ENCODE results near the gene AMPD2.

Gene AMPD2

DNA sequence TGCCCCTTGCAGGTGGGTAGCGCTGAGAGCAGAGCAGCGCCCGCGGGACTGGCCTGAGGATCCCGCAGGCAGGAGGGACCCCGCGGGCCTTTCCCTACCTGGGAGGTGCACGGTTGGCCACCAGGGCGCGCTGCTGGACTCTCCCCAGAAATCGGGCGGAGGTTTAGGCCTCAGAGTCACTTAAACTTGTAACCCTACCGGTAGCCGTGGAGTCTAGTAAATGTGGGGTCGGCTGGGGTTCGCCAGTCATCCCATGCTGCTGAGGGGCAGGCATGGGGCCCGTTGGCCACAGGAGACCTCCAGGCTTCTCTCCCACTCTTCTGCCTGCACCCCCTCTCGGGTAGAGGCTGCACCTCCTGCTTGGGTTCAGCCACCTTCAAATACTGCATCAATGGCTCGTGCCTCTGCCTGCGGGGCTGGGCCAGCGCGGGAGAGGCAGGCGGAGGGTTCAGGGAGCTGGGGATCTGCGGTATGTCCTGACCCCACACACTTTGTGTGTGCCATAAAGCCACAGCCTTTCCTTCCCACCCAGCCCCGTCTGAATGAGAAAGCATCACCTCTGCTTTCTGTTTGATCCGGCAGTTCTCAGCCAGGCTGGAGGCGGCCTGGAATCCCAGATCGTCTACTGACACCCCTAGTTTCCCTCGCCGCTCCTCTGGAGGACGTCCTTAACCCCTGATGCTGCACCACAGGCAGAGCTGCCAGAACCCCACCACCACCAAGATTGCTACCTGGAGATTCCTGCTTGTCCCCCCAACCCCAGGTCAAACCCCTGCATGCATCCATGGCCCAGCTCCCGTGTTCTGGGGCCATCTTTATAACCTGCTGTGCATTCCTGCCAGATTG, 24.0 kb downstream of the AMPD2 start:
- H3K36me3 ChIP-seq (ENCODE audit: control insufficient read depth, insufficient read depth, low read length) = no peaks in the 10 kb centered on the region
- H3K4me3 ChIP-seq (ENCODE audit: low read length) = no peak overlapping the region
- no peaks in the 10 kb centered on the region for H3K27me3 ChIP-seq (ENCODE audit: control insufficient read depth, insufficient read depth, low read length)
- peaks cover 31% of the 10 kb centered on the region for H3K4me1 ChIP-seq (ENCODE audit: control insufficient read depth, insufficient read depth, low read length)
- peak overlapping the region; percentile 16 for H3K9ac ChIP-seq (ENCODE audit: low read length)
- H3K9me3 ChIP-seq (ENCODE audit: control insufficient read depth, low read length) = no peaks in the 10 kb centered on the region

GRCh38 chr1:109644670-109645069, 25.0 kb downstream of the AMPD2 start:
- Histone ChIP-seq H3K9ac (ENCODE audit: low read length) (no peak overlapping the region), H3K36me3 (ENCODE audit: control insufficient read depth, insufficient read depth, low read length) (no peaks in the 10 kb centered on the region), H3K27me3 (ENCODE audit: control insufficient read depth, insufficient read depth, low read length) (no peaks in the 10 kb centered on the region), H3K4me1 (ENCODE audit: control insufficient read depth, insufficient read depth, low read length) (peaks cover 21% of the 10 kb centered on the region), H3K9me3 (ENCODE audit: control insufficient read depth, low read length) (no peaks in the 10 kb centered on the region), H3K4me3 (ENCODE audit: low read length) (no peak overlapping the region)

DNA sequence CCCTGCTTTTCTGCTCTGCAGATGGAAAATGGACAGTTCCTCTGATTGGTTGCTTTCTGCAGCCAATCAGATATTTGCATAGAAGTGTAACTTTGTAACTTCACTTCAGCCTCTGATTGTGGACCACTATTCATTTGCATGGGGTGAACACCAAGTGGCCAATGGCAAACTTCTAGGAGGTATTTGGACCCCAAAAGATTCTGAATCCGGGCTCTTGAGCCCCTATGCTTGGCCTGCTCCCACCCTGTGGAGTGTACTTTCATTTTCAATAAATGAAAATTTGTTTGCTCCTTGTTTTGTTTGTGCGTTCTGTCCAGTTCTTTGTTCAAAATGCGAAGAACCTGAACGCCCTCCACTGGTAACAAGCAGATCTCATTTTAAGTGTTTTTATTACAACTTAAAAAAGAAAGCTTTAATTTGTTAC, 29.9 kb downstream of the AMPD2 start:
- H3K36me3 ChIP-seq (ENCODE audit: control insufficient read depth, insufficient read depth, low read length) = no peaks in the 10 kb centered on the region
- peaks cover 3% of the 10 kb centered on the region for H3K4me1 ChIP-seq (ENCODE audit: control insufficient read depth, insufficient read depth, low read length)
- no peak overlapping the region for H3K4me3 ChIP-seq (ENCODE audit: low read length)
- H3K9me3 ChIP-seq (ENCODE audit: control insufficient read depth, low read length) = no peaks in the 10 kb centered on the region
- no peaks in the 10 kb centered on the region for H3K27me3 ChIP-seq (ENCODE audit: control insufficient read depth, insufficient read depth, low read length)
- no peak overlapping the region for H3K9ac ChIP-seq (ENCODE audit: low read length)

DNA sequence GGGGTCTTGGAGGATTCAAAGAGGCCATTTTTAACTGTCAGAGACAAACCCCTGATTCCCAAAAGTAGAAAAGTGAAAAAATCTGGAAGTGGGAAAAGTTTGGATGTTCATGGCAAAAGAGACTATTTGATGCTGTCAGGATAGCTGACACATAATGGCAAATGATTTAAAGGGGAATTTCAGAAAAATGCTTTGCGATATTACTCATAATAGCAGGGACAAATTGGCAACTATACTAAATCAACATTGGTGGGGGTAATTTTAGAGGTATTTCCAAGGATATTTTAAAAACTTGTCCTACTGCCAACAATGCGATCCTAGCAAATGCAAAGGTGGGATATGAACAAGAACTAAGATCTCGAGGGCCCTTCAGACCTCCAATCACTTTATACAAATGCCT, 31.0 kb downstream of the AMPD2 start:
- Histone ChIP-seq H3K27me3 (ENCODE audit: control insufficient read depth, insufficient read depth, low read length) (no peaks in the 10 kb centered on the region), H3K9me3 (ENCODE audit: control insufficient read depth, low read length) (no peaks in the 10 kb centered on the region), H3K36me3 (ENCODE audit: control insufficient read depth, insufficient read depth, low read length) (no peaks in the 10 kb centered on the region), H3K9ac (ENCODE audit: low read length) (no peak overlapping the region), H3K4me3 (ENCODE audit: low read length) (no peak overlapping the region), H3K4me1 (ENCODE audit: control insufficient read depth, insufficient read depth, low read length) (peaks cover 7% of the 10 kb centered on the region)

GRCh38 chr1:109652402-109652801, 32.8 kb downstream of the AMPD2 start:
- Histone ChIP-seq H3K4me3 (ENCODE audit: low read length) (no peak overlapping the region), H3K9me3 (ENCODE audit: control insufficient read depth, low read length) (no peaks in the 10 kb centered on the region), H3K9ac (ENCODE audit: low read length) (no peak overlapping the region), H3K4me1 (ENCODE audit: control insufficient read depth, insufficient read depth, low read length) (peaks cover 7% of the 10 kb centered on the region), H3K27me3 (ENCODE audit: control insufficient read depth, insufficient read depth, low read length) (no peaks in the 10 kb centered on the region), H3K36me3 (ENCODE audit: control insufficient read depth, insufficient read depth, low read length) (no peaks in the 10 kb centered on the region)

- H3K9ac ChIP-seq (ENCODE audit: low read length) = no peak overlapping the region
Observed at GRCh38 chr1:109653306-109653705, 33.7 kb downstream of the AMPD2 start.

GRCh38 chr1:109654519-109654918, 34.9 kb downstream of the AMPD2 start:
- H3K9me3 ChIP-seq (ENCODE audit: control insufficient read depth, low read length) = no peaks in the 10 kb centered on the region
- H3K9ac ChIP-seq (ENCODE audit: low read length) = no peak overlapping the region
- no peaks in the 10 kb centered on the region for H3K36me3 ChIP-seq (ENCODE audit: control insufficient read depth, insufficient read depth, low read length)
- no peaks in the 10 kb centered on the region for H3K27me3 ChIP-seq (ENCODE audit: control insufficient read depth, insufficient read depth, low read length)
- H3K4me1 ChIP-seq (ENCODE audit: control insufficient read depth, insufficient read depth, low read length) = peaks cover 7% of the 10 kb centered on the region
- no peak overlapping the region for H3K4me3 ChIP-seq (ENCODE audit: low read length)

More at GRCh38 chr1:109653306-109653705, 33.7 kb downstream of the AMPD2 start:
- H3K4me1 ChIP-seq (ENCODE audit: control insufficient read depth, insufficient read depth, low read length) = peaks cover 7% of the 10 kb centered on the region
- no peaks in the 10 kb centered on the region for H3K9me3 ChIP-seq (ENCODE audit: control insufficient read depth, low read length)
- H3K27me3 ChIP-seq (ENCODE audit: control insufficient read depth, insufficient read depth, low read length) = no peaks in the 10 kb centered on the region
- no peaks in the 10 kb centered on the region for H3K36me3 ChIP-seq (ENCODE audit: control insufficient read depth, insufficient read depth, low read length)
- no peak overlapping the region for H3K4me3 ChIP-seq (ENCODE audit: low read length)

DNA sequence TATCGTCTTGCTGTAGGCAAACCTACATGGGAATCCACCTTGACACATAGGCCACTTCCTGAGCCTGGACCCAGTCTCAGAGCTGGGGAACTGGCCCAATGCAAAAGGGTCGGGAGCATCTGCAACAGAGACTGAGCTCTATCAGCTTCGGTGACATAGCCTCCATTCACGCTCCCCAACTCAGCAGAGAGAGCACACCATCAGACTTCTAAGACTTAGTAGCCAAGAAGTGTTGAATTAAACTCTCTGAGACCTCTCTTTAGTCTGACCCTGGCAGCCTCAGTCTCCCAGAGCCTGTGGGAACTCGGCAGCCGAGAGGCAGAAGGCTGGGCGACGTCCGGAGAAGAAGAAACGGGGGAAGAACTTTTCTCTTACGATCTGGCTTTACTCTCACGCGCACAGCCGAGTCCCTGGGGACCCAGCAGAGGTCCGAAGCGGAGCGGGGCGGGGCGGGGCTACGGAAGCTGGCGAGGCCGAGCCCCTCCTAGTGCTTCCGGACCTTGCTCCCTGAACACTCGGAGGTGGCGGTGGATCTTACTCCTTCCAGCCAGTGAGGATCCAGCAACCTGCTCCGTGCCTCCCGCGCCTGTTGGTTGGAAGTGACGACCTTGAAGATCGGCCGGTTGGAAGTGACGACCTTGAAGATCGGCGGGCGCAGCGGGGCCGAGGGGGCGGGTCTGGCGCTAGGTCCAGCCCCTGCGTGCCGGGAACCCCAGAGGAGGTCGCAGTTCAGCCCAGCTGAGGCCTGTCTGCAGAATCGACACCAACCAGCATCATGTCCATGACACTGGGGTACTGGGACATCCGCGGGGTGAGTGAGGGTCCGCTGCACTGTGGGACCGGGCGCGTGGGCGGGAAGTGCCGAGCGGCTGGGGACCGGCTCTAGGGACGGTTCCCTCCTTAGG, 36.2 kb downstream of the AMPD2 start, which contains the start of gene GSTM4:
Gene GSTM4, plus strand, starts transcription at position 485 of the 905 bp plus-strand sequence. Its CDS starts 291 bp downstream, at position 776.
- Histone ChIP-seq H3K9ac (ENCODE audit: low read length) (peak within 1 kb of the TSS; percentile 67), H3K4me3 (ENCODE audit: low read length) (peak within 1 kb of the TSS; percentile 95), H3K36me3 (ENCODE audit: control insufficient read depth, insufficient read depth, low read length) (no peaks in the 10 kb centered on the region), H3K4me1 (ENCODE audit: control insufficient read depth, insufficient read depth, low read length) (peaks cover 7% of the 10 kb centered on the region), H3K27me3 (ENCODE audit: control insufficient read depth, insufficient read depth, low read length) (no peaks in the 10 kb centered on the region), H3K9me3 (ENCODE audit: control insufficient read depth, low read length) (no peaks in the 10 kb centered on the region)

DNA sequence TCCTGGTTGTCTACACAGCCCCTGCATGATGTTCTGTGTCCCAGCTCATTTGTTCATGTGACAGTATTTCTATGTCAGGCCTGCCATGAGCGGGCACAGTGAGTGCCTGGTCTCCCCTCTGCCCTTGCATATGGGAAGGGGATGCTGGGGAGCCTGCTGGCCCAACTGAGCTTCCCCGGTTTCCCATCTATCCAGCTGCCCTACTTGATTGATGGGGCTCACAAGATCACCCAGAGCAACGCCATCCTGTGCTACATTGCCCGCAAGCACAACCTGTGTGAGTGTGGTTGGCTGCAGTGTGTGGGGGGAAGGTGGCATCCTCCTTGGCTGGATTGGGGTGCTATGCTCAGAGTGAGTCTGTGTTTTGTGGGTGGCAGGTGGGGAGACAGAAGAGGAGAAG, 37.8 kb downstream of the AMPD2 start:
- H3K36me3 ChIP-seq (ENCODE audit: control insufficient read depth, insufficient read depth, low read length) = no peaks in the 10 kb centered on the region

GRCh38 chr1:109657970-109658369, 38.3 kb downstream of the AMPD2 start:
- Histone ChIP-seq H3K4me1 (ENCODE audit: control insufficient read depth, insufficient read depth, low read length) (peaks cover 7% of the 10 kb centered on the region), H3K9ac (ENCODE audit: low read length) (no peak overlapping the region), H3K4me3 (ENCODE audit: low read length) (no peak overlapping the region), H3K36me3 (ENCODE audit: control insufficient read depth, insufficient read depth, low read length) (no peaks in the 10 kb centered on the region), H3K9me3 (ENCODE audit: control insufficient read depth, low read length) (no peaks in the 10 kb centered on the region), H3K27me3 (ENCODE audit: control insufficient read depth, insufficient read depth, low read length) (no peaks in the 10 kb centered on the region)

More for the DNA sequence above, 37.8 kb downstream of the AMPD2 start:
- H3K9ac ChIP-seq (ENCODE audit: low read length) = no peak overlapping the region
- H3K9me3 ChIP-seq (ENCODE audit: control insufficient read depth, low read length) = no peaks in the 10 kb centered on the region
- no peaks in the 10 kb centered on the region for H3K27me3 ChIP-seq (ENCODE audit: control insufficient read depth, insufficient read depth, low read length)
- no peak overlapping the region for H3K4me3 ChIP-seq (ENCODE audit: low read length)
- H3K4me1 ChIP-seq (ENCODE audit: control insufficient read depth, insufficient read depth, low read length) = peaks cover 7% of the 10 kb centered on the region

GRCh38 chr1:109658533-109659042, 39.0 kb downstream of the AMPD2 start:
- H3K9ac ChIP-seq (ENCODE audit: low read length) = no peak overlapping the region
- no peaks in the 10 kb centered on the region for H3K27me3 ChIP-seq (ENCODE audit: control insufficient read depth, insufficient read depth, low read length)
- peaks cover 7% of the 10 kb centered on the region for H3K4me1 ChIP-seq (ENCODE audit: control insufficient read depth, insufficient read depth, low read length)
- H3K36me3 ChIP-seq (ENCODE audit: control insufficient read depth, insufficient read depth, low read length) = no peaks in the 10 kb centered on the region
- no peak overlapping the region for H3K4me3 ChIP-seq (ENCODE audit: low read length)
- H3K9me3 ChIP-seq (ENCODE audit: control insufficient read depth, low read length) = no peaks in the 10 kb centered on the region

DNA sequence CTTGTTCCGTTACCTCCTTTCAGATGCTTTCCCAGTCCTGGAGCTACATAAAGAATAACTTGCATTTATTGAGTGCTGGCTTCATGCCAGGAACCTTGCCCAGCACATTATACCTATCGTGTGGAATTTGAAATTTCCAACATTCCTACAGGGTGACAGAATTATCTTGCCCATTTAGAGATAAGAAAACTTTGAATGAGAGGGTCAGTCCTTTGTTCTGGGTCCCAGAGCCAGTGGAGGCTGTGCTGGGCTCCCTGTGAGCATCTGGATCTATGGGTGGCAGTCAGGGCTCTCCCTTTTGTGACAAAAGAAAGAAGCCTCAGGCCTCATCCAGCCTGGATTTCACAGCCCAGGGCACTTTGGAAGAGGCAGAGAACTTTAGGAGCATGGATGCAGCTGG, 39.5 kb downstream of the AMPD2 start:
- Histone ChIP-seq H3K36me3 (ENCODE audit: control insufficient read depth, insufficient read depth, low read length) (no peaks in the 10 kb centered on the region), H3K9ac (ENCODE audit: low read length) (no peak overlapping the region), H3K4me3 (ENCODE audit: low read length) (no peak overlapping the region), H3K9me3 (ENCODE audit: control insufficient read depth, low read length) (no peaks in the 10 kb centered on the region), H3K4me1 (ENCODE audit: control insufficient read depth, insufficient read depth, low read length) (peaks cover 7% of the 10 kb centered on the region), H3K27me3 (ENCODE audit: control insufficient read depth, insufficient read depth, low read length) (no peaks in the 10 kb centered on the region)
